Measurements from ENCODE around the gene TBC1D3I.
"Not testable (repeated sequence)": the region's sequence is repeated elsewhere in the genome, so short reads cannot be mapped to it uniquely, and the experiment has no call there.

DNA sequence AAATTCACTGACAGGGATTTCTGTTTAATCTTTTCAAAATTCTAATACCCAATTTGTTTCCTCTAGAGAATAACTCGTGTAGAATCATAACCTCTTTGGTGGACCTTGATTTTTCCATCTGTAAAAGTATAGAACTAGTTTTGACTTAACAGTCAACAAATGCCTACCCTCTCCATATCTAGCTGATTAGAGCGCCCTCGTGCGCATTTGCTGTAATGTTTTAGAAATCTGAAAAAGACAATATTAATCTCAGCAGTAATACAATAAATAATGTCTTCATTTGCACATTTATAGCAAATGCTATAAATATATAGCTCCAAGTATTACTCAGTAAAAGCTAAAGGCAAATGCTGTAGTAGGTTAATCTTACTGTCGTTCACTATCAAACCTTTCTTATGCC lies 34.7 kb downstream of the TBC1D3I start:
- TF ChIP-seq POLR2A (IDR thresholded peaks at IDR 0.05; ENCODE audit: low read depth); POLR2AphosphoS5 (IDR thresholded peaks at IDR 0.05): not testable (repeated sequence)

All from esophagus muscularis mucosa (tissue), 2 donors.